T-helper 9 cell (primary cell): ENCODE measurements around the gene FAM163B.
"Not testable (repeated sequence)": the region's sequence is repeated elsewhere in the genome, so short reads cannot be mapped to it uniquely, and the experiment has no call there.

ENCODE experiments used
- DNase-seq: peaks from one replicate; pipeline ENCODE4 v3.0.0-alpha.2; 2020

FAM163B gene

GRCh38 chr9:133564451-133565116 is 44.6 kb downstream of the FAM163B start:
- DNase-seq = no peak

DNA sequence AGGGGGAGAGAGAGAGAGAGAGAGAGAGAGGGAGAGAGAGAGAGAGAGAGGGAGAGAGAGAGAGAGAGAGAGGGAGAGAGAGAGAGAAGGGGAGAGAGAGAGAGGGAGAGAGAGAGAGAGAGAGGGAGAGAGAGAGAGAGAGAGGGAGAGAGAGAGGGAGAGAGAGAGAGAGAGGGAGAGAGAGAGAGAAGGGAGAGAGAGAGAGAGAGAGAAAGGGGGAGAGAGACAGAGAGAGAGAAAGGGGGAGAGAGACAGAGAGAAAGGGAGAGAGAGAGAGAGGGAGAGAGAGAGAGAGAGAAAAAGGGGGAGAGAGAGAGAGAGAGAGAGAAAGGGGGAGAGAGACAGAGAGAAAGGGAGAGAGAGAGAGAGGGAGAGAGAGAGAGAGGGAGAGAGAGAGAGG is 45.4 kb downstream of the FAM163B start:
- not testable (repeated sequence) for DNase-seq

DNA sequence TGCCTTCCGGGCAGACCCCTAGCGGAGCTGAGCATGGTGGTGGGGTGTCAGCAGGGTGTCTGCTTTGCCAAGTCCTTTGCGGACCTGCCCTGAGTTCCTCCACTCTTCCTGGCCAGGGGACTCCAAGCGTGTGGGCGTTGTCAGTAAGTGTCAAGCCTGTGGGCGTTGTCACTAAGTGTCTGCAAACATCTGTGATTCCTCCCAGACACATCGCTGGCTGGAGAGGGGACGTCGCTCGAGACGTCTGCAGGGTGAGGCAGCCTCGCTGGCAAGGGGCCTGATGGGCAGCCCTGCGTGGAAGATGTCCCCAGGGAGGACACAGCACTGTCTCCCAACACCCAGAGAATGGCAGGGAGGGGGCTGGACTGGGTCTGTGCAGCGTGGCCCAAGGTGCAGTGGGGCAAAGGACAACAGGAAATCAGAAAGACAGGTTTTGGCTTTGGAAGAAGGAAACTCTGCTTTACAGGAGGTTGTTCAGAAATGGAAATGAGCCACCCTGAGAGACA is 45.8 kb downstream of the FAM163B start:
- DNase-seq = no peak

DNA sequence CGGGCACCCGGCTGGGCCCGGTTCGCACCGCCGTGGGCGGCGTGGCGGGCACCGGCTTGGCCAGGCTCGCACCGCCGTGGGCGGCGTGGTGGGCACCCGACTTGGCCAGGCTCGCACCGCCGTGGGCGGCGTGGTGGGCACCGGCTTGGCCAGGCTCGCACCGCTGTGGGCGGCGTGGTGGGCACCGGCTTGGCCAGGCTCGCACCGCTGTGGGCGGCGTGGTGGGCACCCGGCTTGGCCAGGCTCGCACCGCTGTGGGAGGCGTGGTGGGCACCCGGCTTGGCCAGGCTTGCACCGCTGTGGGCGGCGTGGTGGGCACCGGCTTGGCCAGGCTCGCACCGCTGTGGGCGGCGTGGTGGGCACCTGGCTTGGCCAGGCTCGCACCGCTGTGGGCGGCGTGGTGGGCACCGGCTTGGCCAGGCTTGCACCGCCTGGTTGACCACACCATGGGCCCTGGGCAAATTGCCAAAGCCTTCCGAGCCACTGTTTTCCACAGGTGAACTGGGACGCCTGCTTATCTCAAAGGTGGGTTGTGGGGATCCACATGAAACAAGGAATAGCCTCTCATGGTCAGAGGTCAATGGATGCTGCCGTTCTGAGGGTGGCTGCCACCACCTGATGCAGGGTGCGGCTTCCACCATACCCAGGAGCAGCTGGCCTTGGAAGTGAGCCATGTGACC is 46.4 kb downstream of the FAM163B start:
- DNase-seq = no peak

GRCh38 chr9:133561976-133562554 is 47.1 kb downstream of the FAM163B start:
- no peak for DNase-seq

DNA sequence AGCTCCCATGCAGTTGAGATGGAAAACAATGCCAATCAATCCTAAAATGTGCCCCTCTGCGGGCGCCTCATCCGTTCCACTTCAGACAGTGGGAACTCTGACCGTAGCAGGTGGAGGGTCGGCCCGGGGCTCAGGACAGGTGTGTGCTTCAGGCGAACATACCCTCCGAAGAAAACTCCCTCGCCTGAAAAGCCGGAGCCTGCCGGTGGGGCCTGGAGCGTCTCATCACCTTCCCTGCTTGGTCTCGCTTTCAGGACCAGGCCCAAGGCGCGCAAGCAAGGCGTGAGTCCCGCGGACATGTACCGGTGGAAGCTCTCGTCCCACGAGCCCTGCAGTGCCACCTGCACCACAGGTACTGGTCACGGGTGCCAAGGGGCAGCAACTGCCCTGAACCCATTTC is 48.2 kb downstream of the FAM163B start:
- DNase-seq = no peak

- no peak for DNase-seq
Observed at GRCh38 chr9:133560311-133560710, 48.9 kb downstream of the FAM163B start.

DNA sequence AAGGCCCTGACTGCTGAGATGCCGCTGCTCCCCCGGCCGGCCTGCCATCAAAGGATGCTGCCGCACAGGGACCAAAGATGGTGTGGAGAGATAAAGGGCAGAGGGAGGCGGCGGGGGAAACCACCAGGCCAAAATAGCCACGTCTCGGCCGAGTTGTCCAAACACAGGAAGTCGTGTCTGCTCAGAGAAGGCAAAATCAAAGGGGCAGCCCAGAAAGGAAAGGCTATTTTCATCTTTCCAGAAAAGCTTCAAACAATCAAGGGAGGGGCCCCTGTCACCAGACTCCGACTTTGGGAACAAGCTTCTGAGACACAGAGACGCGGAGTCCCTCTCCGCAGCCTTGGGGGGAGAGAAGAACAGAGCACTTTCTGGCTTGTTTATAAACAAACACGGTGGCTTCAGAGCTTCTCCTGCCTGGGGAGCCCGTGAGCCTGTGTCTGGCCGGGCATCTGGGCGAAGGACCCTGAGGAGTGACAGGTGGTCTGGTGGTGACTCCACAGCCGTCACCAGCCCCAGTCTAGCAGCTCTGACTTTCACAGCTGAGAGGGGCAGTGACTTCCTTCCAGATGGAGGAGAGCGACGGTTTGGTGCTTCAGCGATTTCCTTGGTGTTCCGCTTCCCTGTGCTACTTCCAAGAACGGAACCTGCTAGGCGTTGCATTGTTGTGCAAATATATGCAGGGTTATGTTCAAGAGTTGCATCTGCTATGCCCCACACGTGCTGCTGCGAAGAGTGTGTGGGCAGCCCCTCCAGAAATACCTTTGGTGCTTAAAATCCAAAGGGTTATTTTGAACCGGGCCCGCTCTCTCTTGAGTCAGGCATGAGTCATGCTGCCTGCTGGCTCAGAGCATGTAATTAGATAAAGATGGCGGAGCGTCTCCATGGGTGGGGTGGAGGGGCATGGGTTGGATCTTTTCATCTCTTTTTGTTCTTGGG is 50.7 kb downstream of the FAM163B start:
- no peak for DNase-seq

- DNase-seq = no peak
Observed at GRCh38 chr9:133557581-133557980, 51.6 kb downstream of the FAM163B start.

DNA sequence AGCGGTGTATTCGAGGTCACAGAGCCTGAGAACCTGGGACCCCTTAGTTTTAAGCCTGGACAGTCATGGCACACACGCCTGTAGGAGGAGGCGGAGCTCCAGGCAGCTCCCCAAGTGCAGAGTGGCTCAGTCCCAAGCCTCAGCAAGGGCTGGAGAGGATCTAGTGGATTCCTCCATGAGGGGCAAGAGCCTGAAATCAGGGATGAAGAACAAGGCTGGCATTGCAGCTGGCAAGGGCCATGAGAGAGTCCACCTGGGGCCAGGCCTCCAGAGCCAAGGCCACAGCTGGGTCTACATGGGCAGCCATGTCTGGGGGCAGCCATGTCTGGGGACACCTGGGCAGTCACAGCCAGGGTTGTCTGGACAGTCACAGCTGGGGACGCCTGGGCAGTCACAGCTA is 52.8 kb downstream of the FAM163B start:
- no peak for DNase-seq

DNA sequence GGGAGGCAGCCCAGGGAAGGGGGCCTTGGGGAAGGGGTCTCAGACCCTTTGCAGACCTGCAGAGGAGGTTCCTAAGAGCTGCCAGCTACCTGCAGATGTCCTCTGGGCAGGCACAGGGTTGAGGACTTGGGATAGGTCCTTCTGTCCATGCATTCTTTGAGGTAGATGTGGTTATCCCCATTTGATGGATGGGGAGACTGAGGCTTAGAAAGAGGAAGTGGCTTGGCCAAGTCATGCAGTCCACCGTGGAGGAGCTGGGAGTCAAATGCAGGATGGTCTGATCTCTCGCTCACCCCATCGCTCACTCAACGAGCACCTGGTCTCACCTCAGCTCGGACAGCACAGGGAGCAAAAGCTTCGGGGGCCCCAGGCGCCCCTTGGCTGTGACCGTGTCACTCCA is 54.5 kb downstream of the FAM163B start:
- no peak for DNase-seq

GRCh38 chr9:133553973-133554713 is 55.0 kb downstream of the FAM163B start:
- DNase-seq = no peak

DNA sequence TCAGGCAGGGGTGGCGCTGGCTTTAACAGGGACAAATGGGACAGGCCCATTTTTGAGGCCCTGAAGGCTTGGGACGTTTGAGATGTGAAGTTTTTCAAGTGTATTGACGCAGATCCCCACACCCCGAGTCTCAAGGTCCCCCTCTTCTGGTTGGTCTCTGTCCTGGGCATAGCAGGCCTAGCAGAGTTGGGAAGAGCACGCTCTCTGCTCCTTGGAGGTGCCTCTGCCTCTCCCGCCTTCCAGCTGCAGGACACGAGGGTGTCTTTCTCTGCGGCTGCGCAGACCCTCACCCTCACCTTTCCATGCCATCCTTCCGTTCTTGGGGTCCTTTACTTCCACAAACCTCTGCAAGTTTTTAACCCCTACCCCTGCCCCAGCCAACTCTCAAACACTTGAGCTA is 56.1 kb downstream of the FAM163B start:
- no peak for DNase-seq

- DNase-seq = no peak
Observed at GRCh38 chr9:133552236-133552635, 57.0 kb downstream of the FAM163B start.

GRCh38 chr9:133551446-133551845 is 57.7 kb downstream of the FAM163B start:
- DNase-seq = no peak

DNA sequence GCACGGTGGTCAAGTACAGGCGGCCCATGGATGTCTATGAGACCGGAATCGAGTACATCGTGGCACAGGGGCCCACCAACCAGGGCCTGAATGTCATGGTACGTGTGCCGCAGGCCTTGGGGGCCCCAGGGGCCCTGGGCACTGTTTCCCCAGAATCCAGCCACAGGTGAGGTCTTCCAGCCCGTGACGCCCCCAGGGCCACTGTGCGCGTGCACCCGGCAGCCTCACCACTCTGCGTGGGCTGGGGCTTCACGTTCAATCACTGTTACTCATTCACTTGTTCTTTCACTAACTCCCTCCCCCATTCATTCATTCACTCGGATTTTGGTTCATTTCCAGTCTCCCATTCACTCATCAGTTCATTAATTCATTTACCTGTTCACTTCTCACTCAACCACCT is 62.1 kb downstream of the FAM163B start:
- no peak for DNase-seq

- no peak for DNase-seq
Observed at GRCh38 chr9:133546287-133546680, 62.9 kb downstream of the FAM163B start.

DNA sequence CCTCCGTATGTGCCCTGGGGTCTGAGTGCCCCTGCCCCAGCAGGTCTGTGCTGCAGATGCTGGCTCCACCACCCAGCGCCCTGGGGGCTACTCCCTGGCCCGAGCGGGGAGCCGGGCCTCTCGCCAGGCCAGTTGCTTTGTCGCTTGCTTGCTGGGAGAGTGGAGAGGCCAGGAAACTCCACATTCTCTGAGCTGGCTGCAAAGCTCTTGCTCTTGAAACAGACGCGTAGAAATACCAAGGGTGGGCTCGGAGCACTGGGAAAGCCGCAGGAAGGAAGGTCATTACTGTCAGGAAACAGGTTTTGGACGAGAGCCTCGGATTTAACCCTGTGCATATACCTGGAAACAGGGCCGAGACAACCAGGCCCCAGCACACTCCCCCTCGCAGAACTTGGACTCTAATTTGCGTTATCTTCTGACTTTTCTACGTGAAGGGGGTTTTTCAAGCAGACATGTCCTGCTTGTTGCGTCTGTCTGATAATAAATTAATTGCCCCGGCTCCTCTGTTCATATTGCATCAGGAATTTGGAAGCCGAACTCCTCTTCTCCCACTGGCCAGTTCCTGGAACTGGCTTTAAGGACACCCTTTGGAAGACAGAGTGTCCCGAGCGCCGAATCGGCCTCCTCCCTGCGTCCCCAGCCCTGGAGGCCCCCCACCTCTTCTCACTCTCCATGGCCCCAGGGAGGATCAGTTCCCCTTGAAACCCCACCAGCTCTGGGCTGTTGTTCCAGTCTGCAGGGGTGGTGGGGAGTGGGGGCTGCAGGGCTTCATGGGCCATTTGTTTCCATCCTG is 63.5 kb downstream of the FAM163B start:
- DNase-seq = no peak

- DNase-seq = no peak
Observed at GRCh38 chr9:133543772-133544467, 65.3 kb downstream of the FAM163B start.

GRCh38 chr9:133542002-133542401 is 67.2 kb downstream of the FAM163B start:
- DNase-seq = no peak

DNA sequence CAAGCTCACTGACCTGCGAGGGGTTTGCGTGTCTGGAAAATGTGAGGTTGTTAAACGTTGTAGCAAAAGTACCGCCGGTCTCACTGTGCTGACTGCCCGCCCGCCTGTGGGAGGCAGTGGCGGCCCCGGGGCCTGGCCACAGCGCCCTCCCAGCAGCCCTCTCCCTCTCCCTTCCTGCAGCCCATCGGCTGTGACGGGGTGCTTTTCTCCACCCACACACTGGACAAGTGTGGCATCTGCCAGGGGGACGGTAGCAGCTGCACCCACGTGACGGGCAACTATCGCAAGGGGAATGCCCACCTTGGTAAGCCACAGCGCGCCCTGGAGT is 68.5 kb downstream of the FAM163B start:
- DNase-seq = no peak
